Trophoblast cell (in vitro differentiated cells and primary cell): ENCODE results near the gene CPLANE2.

ENCODE experiments used
- DNase-seq, 2 donors: peaks; one replicate each; pipeline ENCODE4 v3.0.0-alpha.2; 2016
- H2AFZ ChIP-seq: 2 replicates; pipeline ENCODE4 v1.6.1; 2013; ENCODE audit warnings: low read length, moderate library complexity, mild to moderate bottlenecking; ENCODE audit not compliant: insufficient read depth, poor library complexity
- H2AK5ac ChIP-seq: 2 replicates; pipeline ENCODE4 v1.6.1; 2013; ENCODE audit warnings: mild to moderate bottlenecking, low read length
- H2BK120ac ChIP-seq: 2 replicates; pipeline ENCODE4 v1.6.1; 2013; ENCODE audit warnings: low read length, mild to moderate bottlenecking, moderate library complexity; ENCODE audit not compliant: insufficient read depth, poor library complexity
- H2BK12ac ChIP-seq: 2 replicates; pipeline ENCODE4 v1.6.1; 2013; ENCODE audit warnings: mild to moderate bottlenecking, low read length, moderate library complexity
- H2BK5ac ChIP-seq: 2 replicates; pipeline ENCODE4 v1.6.1; 2013; ENCODE audit warnings: low read length, low read depth, moderate library complexity, mild to moderate bottlenecking; ENCODE audit not compliant: poor library complexity
- H3K14ac ChIP-seq: 2 replicates; pipeline ENCODE4 v1.6.1; 2013; ENCODE audit warnings: mild to moderate bottlenecking, low read length
- H3K18ac ChIP-seq: 2 replicates; pipeline ENCODE4 v1.6.1; 2013; ENCODE audit warnings: mild to moderate bottlenecking, low read length
- H3K23ac ChIP-seq: 2 replicates; pipeline ENCODE4 v1.6.1; 2013; ENCODE audit warnings: low read length
- H3K27ac ChIP-seq: 2 replicates; pipeline ENCODE4 v1.5.1; 2013; ENCODE audit warnings: low read depth, mild to moderate bottlenecking, inconsistent platforms, low read length, moderate library complexity
- H3K27me3 ChIP-seq: 2 replicates; pipeline ENCODE4 v1.6.1; 2013; ENCODE audit warnings: inconsistent platforms, mild to moderate bottlenecking, low read length, moderate library complexity; ENCODE audit not compliant: insufficient read depth
- H3K36me3 ChIP-seq, 2 experiments: 1 replicate in 1 of 2; 2 replicates in 1 of 2; pipeline ENCODE4 v1.6.1; 2013; ENCODE audit warnings: low read length in 2 of 2, mild to moderate bottlenecking in 2 of 2, moderate library complexity in 1 of 2; ENCODE audit not compliant: insufficient read depth in 2 of 2, control insufficient read depth in 1 of 2
- H3K4ac ChIP-seq: 2 replicates; pipeline ENCODE4 v1.6.1; 2013; ENCODE audit warnings: low read depth, mild to moderate bottlenecking, low read length, moderate library complexity
- H3K4me1 ChIP-seq, 2 experiments: 1 replicate in 1 of 2; 2 replicates in 1 of 2; pipeline ENCODE4 v1.6.1; 2013; ENCODE audit warnings: low read length in 2 of 2, mild to moderate bottlenecking in 2 of 2, moderate library complexity in 1 of 2; ENCODE audit not compliant: insufficient read depth in 2 of 2, control insufficient read depth in 1 of 2
- H3K4me2 ChIP-seq: 2 replicates; pipeline ENCODE4 v1.6.1; 2013; ENCODE audit warnings: inconsistent platforms, mild to moderate bottlenecking, low read length, moderate library complexity
- H3K4me3 ChIP-seq: 2 replicates; pipeline ENCODE4 v1.5.1; 2013; ENCODE audit warnings: mild to moderate bottlenecking, low read depth, low read length, inconsistent platforms
- H3K79me1 ChIP-seq: one replicate; pipeline ENCODE4 v1.6.1; 2013; ENCODE audit warnings: low read length
- H3K79me2 ChIP-seq: 2 replicates; pipeline ENCODE4 v1.6.1; 2013; ENCODE audit warnings: low read length, mild to moderate bottlenecking; ENCODE audit not compliant: control insufficient read depth, insufficient read depth, poor library complexity
- H3K9ac ChIP-seq: 2 replicates; pipeline ENCODE4 v1.6.1; 2013; ENCODE audit warnings: mild to moderate bottlenecking, low read length
- H3K9me3 ChIP-seq: 2 replicates; pipeline ENCODE4 v1.6.1; 2013; ENCODE audit warnings: low read depth, mild to moderate bottlenecking, control low read depth, inconsistent platforms, low read length; ENCODE audit not compliant: insufficient read depth
- H4K12ac ChIP-seq: 2 replicates; pipeline ENCODE4 v1.6.1; 2013; ENCODE audit warnings: low read depth, mild to moderate bottlenecking, low read length, moderate library complexity
- H4K8ac ChIP-seq: 2 replicates; pipeline ENCODE4 v1.6.1; 2013; ENCODE audit warnings: low read depth, mild to moderate bottlenecking, low read length, moderate library complexity
- H4K91ac ChIP-seq: one replicate; pipeline ENCODE4 v1.6.1; 2013; ENCODE audit warnings: low read depth, mild to moderate bottlenecking, low read length, moderate library complexity
- WGBS: extraction: QIAGEN DNeasy Blood & Tissue Kit; methylation state at CpG from one replicate; pipeline ENCODE4 v1.1.7; 2013; ENCODE audit warnings: missing lambda C conversion rate; ENCODE audit not compliant: insufficient read length, insufficient coverage; ENCODE audit errors: extremely low coverage; 5-methylcytosine and 5-hydroxymethylcytosine counted together

Gene CPLANE2

GRCh38 chr1:16243215-16243610 is 6.2 kb upstream of the CPLANE2 start:
- H3K4me3 ChIP-seq = no peak overlapping the region
- WGBS = no CpG with 5 or more reads among the region's 8 CpGs
- no peak overlapping the region for H3K27ac ChIP-seq

GRCh38 chr1:16242556-16243214 is 5.7 kb upstream of the CPLANE2 start:
- H3K23ac ChIP-seq = no peak overlapping the region
- H2BK12ac ChIP-seq = no peak overlapping the region
- H2BK5ac ChIP-seq = no peak overlapping the region
- no peaks in the 10 kb centered on the region for H3K27me3 ChIP-seq
- no peaks in the 10 kb centered on the region for H3K79me2 ChIP-seq
- H3K4me1 ChIP-seq = peaks cover 2 to 4% of the 10 kb centered on the region in 2 experiments
- no peak overlapping the region for H4K12ac ChIP-seq
- no peak overlapping the region for H3K14ac ChIP-seq
- no peaks in the 10 kb centered on the region for H3K79me1 ChIP-seq
- H3K9me3 ChIP-seq = no peaks in the 10 kb centered on the region
- peaks cover 2 to 5% of the 10 kb centered on the region in 2 experiments for H3K36me3 ChIP-seq
- no peak for DNase-seq
- no peak overlapping the region for H3K27ac ChIP-seq
- no peak overlapping the region for H3K4me2 ChIP-seq
- H4K91ac ChIP-seq = no peak overlapping the region
- no peak overlapping the region for H2BK120ac ChIP-seq
- H3K4ac ChIP-seq = no peak overlapping the region
- no peak overlapping the region for H3K18ac ChIP-seq
- no peak overlapping the region for H2AK5ac ChIP-seq
- no CpG with 5 or more reads among the region's 17 CpGs for WGBS
- no peak overlapping the region for H3K9ac ChIP-seq
- no peak overlapping the region for H2AFZ ChIP-seq
- H3K4me3 ChIP-seq = no peak overlapping the region
- no peak overlapping the region for H4K8ac ChIP-seq

More at GRCh38 chr1:16243215-16243610, 6.2 kb upstream of the CPLANE2 start:
- no peaks in the 10 kb centered on the region for H3K9me3 ChIP-seq
- H3K9ac ChIP-seq = no peak overlapping the region
- no peak overlapping the region for H2BK120ac ChIP-seq
- no peak overlapping the region for H2BK12ac ChIP-seq
- no peak overlapping the region for H4K8ac ChIP-seq
- no peaks in the 10 kb centered on the region for H3K79me2 ChIP-seq
- H2BK5ac ChIP-seq = no peak overlapping the region
- no peak for DNase-seq
- H4K12ac ChIP-seq = no peak overlapping the region
- H2AFZ ChIP-seq = no peak overlapping the region
- no peak overlapping the region for H3K14ac ChIP-seq
- H3K18ac ChIP-seq = no peak overlapping the region
- H3K27me3 ChIP-seq = no peaks in the 10 kb centered on the region
- H4K91ac ChIP-seq = no peak overlapping the region
- no peak overlapping the region for H3K23ac ChIP-seq
- H3K4ac ChIP-seq = no peak overlapping the region
- no peak overlapping the region for H2AK5ac ChIP-seq
- H3K4me2 ChIP-seq = no peak overlapping the region
- no peaks in the 10 kb centered on the region for H3K79me1 ChIP-seq
- peaks cover 2 to 4% of the 10 kb centered on the region in 2 experiments for H3K4me1 ChIP-seq
- H3K36me3 ChIP-seq = peaks cover 4 to 5% of the 10 kb centered on the region in 2 experiments

- Histone ChIP-seq H2BK12ac (no peak overlapping the region), H3K79me2 (peaks cover 1% of the 10 kb centered on the region), H3K9me3 (no peaks in the 10 kb centered on the region), H3K36me3 (peaks cover 0 to 2% of the 10 kb centered on the region in 2 experiments), H3K27ac (no peak overlapping the region), H3K18ac (no peak overlapping the region), H3K4me2 (no peak overlapping the region), H3K79me1 (no peaks in the 10 kb centered on the region), H2BK120ac (no peak overlapping the region), H4K8ac (no peak overlapping the region), H4K12ac (no peak overlapping the region), H3K14ac (no peak overlapping the region), H3K23ac (no peak overlapping the region), H3K4ac (no peak overlapping the region), H3K27me3 (no peaks in the 10 kb centered on the region), H2AFZ (no peak overlapping the region), H4K91ac (no peak overlapping the region), H3K4me3 (no peak overlapping the region), H2BK5ac (no peak overlapping the region), H3K9ac (no peak overlapping the region), H2AK5ac (no peak overlapping the region), H3K4me1 (peaks cover 2 to 8% of the 10 kb centered on the region in 2 experiments)
- no CpG with 5 or more reads among the region's 10 CpGs for WGBS
- DNase-seq = no peak
Observed at GRCh38 chr1:16241221-16241708, 4.3 kb upstream of the CPLANE2 start.

- H3K4me2 ChIP-seq = no peak overlapping the region
- no peak for DNase-seq
- no peak overlapping the region for H4K91ac ChIP-seq
- H3K23ac ChIP-seq = no peak overlapping the region
- no peak overlapping the region for H2BK5ac ChIP-seq
- no peak overlapping the region for H2BK12ac ChIP-seq
- H3K4me3 ChIP-seq = no peak overlapping the region
- H4K12ac ChIP-seq = no peak overlapping the region
- no peak overlapping the region for H3K14ac ChIP-seq
- no CpG with 5 or more reads among the region's 2 CpGs for WGBS
- H3K4me1 ChIP-seq = peaks cover 2 to 11% of the 10 kb centered on the region in 2 experiments
- H3K9ac ChIP-seq = no peak overlapping the region
- H2AK5ac ChIP-seq = no peak overlapping the region
- no peak overlapping the region for H3K4ac ChIP-seq
- no peak overlapping the region for H3K18ac ChIP-seq
- H2BK120ac ChIP-seq = no peak overlapping the region
- peaks cover 1% of the 10 kb centered on the region for H3K79me2 ChIP-seq
- no peak overlapping the region for H3K27ac ChIP-seq
- no peaks in the 10 kb centered on the region for H3K9me3 ChIP-seq
- no peak overlapping the region for H4K8ac ChIP-seq
- H3K79me1 ChIP-seq = no peaks in the 10 kb centered on the region
- no peak overlapping the region for H2AFZ ChIP-seq
- no peaks in the 10 kb centered on the region for H3K27me3 ChIP-seq
- no peaks in the 10 kb centered on the region for H3K36me3 ChIP-seq
Observed at GRCh38 chr1:16239972-16240491, 3.0 kb upstream of the CPLANE2 start.
